Measurements from ENCODE around the gene FLYWCH1. TPM values are rescaled to one million over a fixed set of nuclear protein-coding genes. Genes with fewer than 3 reads are reported as not detected.

FLYWCH1 gene
- total and polyA plus RNA-seq, 9 of the 15 experiments (the other 6 are each of a cell fraction or from before 2014, with no cell fraction given): 0.18 to 33.6 (median 11.3) TPM

DNA sequence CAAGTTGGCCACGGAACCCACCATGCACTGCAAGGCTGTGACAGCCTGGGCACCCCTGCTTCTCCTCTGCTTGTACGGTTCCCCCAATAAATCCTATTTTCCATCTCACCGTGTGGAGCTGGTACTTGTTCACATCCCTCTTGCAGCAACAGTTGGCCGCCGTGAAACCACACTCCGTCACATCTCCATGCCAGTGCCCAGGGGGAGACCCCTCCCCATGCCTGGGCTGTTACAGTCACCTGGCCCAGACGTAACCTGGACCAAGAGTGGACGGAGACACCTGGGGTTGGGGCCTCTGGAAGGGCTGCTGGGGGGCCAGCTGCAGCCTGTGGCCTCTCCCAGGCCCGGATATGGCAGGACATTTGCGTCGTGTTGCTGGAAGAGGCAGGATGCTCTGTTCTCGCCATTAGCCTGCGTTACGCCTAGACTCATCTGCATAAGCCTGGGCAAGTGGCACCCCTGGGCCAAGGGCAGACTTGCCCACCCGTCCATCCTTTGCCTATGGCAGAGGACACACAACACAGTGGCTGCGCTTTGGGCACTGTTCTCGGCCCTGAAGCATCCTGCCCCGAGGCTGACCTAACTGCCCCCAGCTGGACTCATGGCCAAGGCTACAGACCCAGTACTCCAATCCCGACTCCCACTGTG, 38.1 kb downstream of the FLYWCH1 start:
- Histone ChIP-seq H3K79me2 (ENCODE audit: control insufficient read depth, insufficient read depth, low read length) (no peaks in the 10 kb centered on the region), H3K4me3 (no peak overlapping the region), H3K9ac (ENCODE audit: insufficient read depth in 1 of 2, low read depth in 2 of 2, low read length in 2 of 2) (no peak overlapping the region), H4K20me1 (replicated peaks; ENCODE audit: control insufficient read depth, insufficient read depth, low read length) (0 out of 2 replicates have a peak, but pooled peaks cover 10% of the 10 kb centered on the region), H3K9me1 (ENCODE audit: control insufficient read depth, insufficient read depth, low read length) (no peaks in the 10 kb centered on the region), H3K36me3 (ENCODE audit: control insufficient read depth, insufficient read depth, low read length) (no peaks in the 10 kb centered on the region), H2AFZ (ENCODE audit: low read depth, low read length) (no peak overlapping the region), H3K9me3 (replicated peaks; ENCODE audit: control insufficient read depth, insufficient read depth, low read depth, low read length) (no peaks in the 10 kb centered on the region), H3K27me3 (ENCODE audit: control insufficient read depth in 2 of 2, insufficient read depth in 2 of 2, low read length in 2 of 2) (peaks cover 12 to 29% of the 10 kb centered on the region in 2 experiments), H3K4me2 (ENCODE audit: insufficient read depth, low read length) (no peak overlapping the region), H3K4me1 (replicated peaks in 1 of 2; ENCODE audit: control insufficient read depth in 2 of 2, insufficient read depth in 2 of 2, low read length in 2 of 2) (peaks cover 0 to 39% of the 10 kb centered on the region in 2 experiments; a peak in 3 of 5 replicates), H3K27ac (ENCODE audit: extremely low read depth, low read depth, low read length) (no peak overlapping the region)
- intact Hi-C loops (cut with micrococcal nuclease) (no loop called here), in situ Hi-C loops (cut with MboI) (no loop called here)
- DNase-seq (ENCODE audit: extremely low read depth in 1 of 4, low spot score in 3 of 4): no peak
- FAIRE-seq: no peak
- ChIA-PET CTCF (ENCODE audit: low intra/inter-chr PET ratio) (interaction anchor here (1.1 kb wide), 1 partner anchor 12 kb away, joined by 4 read pairs; no protein-coding TSS in a partner anchor), POLR2A (interaction anchor here (0.7 kb wide), 2 partner anchors 20 to 25 kb away, joined by 3 to 4 read pairs; no protein-coding TSS in a partner anchor)
- WGBS (ENCODE audit: insufficient coverage, low coverage, missing lambda C conversion rate): 62% methylated on average over 17 of the region's 19 CpGs
- no peak for ATAC-seq
- no TSS peak for BruUV-seq (replicated peaks)
- TF ChIP-seq SRSF3 (IDR thresholded peaks at IDR 0.05; ENCODE audit: insufficient read depth, low read length): no peak
- TF ChIP-seq, protein P1, sequence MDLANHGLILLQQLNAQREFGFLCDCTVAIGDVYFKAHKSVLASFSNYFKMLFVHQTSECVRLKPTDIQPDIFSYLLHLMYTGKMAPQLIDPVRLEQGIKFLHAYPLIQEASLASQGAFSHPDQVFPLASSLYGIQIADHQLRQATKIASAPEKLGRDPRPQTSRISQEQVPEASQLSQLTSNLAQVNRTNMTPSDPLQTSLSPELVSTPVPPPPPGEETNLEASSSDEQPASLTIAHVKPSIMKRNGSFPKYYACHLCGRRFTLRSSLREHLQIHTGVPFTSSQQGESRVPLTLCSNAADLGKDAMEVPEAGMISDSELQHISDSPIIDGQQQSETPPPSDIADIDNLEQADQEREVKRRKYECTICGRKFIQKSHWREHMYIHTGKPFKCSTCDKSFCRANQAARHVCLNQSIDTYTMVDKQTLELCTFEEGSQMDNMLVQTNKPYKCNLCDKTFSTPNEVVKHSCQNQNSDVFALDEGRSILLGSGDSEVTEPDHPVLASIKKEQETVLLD (IDR thresholded peaks at IDR 0.05): no peak
- TF ChIP-seq POLR2A (conservative IDR thresholded peaks at IDR 0.05): no peak
- peak; percentile 37; the same call in 1 of the 2 replicates for TF ChIP-seq POLR2G (IDR thresholded peaks at IDR 0.05; ENCODE audit: low read depth, low read length)

Measured in K562 (cell line).